ENCODE data around the gene APOL3. TPM values are rescaled to one million over a fixed set of nuclear protein-coding genes. Genes with fewer than 3 reads are reported as not detected.

APOL3 gene
- polyA plus RNA-seq, 1 donor from 2014 or later, result not detected

DNA sequence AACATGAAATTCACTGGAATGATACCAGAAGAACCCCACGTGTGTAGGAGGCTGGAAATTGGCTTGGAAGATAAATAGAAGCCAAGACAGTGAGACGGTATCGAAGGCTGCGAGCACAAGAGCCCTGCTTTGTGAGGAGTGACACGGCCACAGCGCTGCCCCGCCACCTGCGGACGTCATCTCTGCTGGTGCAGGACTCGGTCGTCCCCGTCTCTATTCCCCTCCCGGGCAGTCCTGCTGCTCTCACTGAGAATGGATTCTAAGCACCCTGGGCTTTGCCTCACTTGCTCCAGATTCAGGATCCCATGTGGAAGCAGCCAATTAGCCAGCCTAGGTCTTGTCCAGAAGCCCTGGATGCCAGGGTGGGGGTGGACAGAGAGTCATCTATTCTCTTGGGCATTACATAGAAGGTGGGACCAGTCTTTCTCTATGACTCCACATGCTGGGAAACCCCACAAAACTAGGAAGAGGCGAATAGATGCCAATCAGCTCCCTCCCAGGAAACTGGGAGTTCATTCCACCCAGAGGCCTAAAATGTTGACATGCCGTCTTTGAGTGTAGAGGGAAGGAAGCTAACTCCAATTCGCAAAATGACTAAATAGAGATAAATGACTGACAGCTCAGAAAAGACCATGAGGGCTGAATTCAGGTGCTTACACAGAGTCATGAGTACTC, 25.1 kb downstream of the APOL3 start:
- Histone ChIP-seq H4K20me1 (ENCODE audit: insufficient read depth) (no peaks in the 10 kb centered on the region), H3F3A (ENCODE audit: insufficient read depth, low read length, poor library complexity, severe bottlenecking) (no peaks in the 10 kb centered on the region), H3K9me2 (ENCODE audit: insufficient read depth, low read length) (no peaks in the 10 kb centered on the region), H3K9ac (ENCODE audit: low read length) (no peak overlapping the region), H3K4me2 (ENCODE audit: low read length) (no peak overlapping the region), H3K27ac (ENCODE audit: low read length) (no peak overlapping the region), H3K9me3 (ENCODE audit: low read length) (no peaks in the 10 kb centered on the region), H3K79me2 (replicated peaks; ENCODE audit: insufficient read depth, low read length) (no peaks in the 10 kb centered on the region), H3K36me3 (ENCODE audit: insufficient read depth, low read length) (no peaks in the 10 kb centered on the region), H3K4me3 (ENCODE audit: low read length) (no peak overlapping the region), H2AFZ (ENCODE audit: low read depth, low read length) (no peak overlapping the region), H3K27me3 (ENCODE audit: insufficient read depth, low read depth, low read length) (no peaks in the 10 kb centered on the region)
- no peak for TF ChIP-seq POLR2AphosphoS5 (IDR thresholded peaks at IDR 0.05)
- no peak for TF ChIP-seq EZH2 (IDR thresholded peaks at IDR 0.05; ENCODE audit: borderline replicate concordance, insufficient read depth, low read length, poor library complexity, severe bottlenecking)
- no peak for TF ChIP-seq TAF1 (IDR thresholded peaks at IDR 0.05; ENCODE audit: low read depth)
- no peak for TF ChIP-seq EP300 (conservative IDR thresholded peaks at IDR 0.05; ENCODE audit: poor library complexity, severe bottlenecking)
- TF ChIP-seq, protein P1, sequence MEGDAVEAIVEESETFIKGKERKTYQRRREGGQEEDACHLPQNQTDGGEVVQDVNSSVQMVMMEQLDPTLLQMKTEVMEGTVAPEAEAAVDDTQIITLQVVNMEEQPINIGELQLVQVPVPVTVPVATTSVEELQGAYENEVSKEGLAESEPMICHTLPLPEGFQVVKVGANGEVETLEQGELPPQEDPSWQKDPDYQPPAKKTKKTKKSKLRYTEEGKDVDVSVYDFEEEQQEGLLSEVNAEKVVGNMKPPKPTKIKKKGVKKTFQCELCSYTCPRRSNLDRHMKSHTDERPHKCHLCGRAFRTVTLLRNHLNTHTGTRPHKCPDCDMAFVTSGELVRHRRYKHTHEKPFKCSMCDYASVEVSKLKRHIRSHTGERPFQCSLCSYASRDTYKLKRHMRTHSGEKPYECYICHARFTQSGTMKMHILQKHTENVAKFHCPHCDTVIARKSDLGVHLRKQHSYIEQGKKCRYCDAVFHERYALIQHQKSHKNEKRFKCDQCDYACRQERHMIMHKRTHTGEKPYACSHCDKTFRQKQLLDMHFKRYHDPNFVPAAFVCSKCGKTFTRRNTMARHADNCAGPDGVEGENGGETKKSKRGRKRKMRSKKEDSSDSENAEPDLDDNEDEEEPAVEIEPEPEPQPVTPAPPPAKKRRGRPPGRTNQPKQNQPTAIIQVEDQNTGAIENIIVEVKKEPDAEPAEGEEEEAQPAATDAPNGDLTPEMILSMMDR (IDR thresholded peaks at IDR 0.05; ENCODE audit: poor library complexity, severe bottlenecking), result no peak
- TF ChIP-seq SMC3 (conservative IDR thresholded peaks at IDR 0.05; ENCODE audit: poor library complexity), result no peak
- no peak for TF ChIP-seq RAD21 (conservative IDR thresholded peaks at IDR 0.05)
- no peak for TF ChIP-seq MXI1 (conservative IDR thresholded peaks at IDR 0.05; ENCODE audit: poor library complexity, severe bottlenecking)
- TF ChIP-seq, protein P2, sequence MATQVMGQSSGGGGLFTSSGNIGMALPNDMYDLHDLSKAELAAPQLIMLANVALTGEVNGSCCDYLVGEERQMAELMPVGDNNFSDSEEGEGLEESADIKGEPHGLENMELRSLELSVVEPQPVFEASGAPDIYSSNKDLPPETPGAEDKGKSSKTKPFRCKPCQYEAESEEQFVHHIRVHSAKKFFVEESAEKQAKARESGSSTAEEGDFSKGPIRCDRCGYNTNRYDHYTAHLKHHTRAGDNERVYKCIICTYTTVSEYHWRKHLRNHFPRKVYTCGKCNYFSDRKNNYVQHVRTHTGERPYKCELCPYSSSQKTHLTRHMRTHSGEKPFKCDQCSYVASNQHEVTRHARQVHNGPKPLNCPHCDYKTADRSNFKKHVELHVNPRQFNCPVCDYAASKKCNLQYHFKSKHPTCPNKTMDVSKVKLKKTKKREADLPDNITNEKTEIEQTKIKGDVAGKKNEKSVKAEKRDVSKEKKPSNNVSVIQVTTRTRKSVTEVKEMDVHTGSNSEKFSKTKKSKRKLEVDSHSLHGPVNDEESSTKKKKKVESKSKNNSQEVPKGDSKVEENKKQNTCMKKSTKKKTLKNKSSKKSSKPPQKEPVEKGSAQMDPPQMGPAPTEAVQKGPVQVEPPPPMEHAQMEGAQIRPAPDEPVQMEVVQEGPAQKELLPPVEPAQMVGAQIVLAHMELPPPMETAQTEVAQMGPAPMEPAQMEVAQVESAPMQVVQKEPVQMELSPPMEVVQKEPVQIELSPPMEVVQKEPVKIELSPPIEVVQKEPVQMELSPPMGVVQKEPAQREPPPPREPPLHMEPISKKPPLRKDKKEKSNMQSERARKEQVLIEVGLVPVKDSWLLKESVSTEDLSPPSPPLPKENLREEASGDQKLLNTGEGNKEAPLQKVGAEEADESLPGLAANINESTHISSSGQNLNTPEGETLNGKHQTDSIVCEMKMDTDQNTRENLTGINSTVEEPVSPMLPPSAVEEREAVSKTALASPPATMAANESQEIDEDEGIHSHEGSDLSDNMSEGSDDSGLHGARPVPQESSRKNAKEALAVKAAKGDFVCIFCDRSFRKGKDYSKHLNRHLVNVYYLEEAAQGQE (IDR thresholded peaks at IDR 0.05; ENCODE audit: borderline replicate concordance), result no peak

DNA sequence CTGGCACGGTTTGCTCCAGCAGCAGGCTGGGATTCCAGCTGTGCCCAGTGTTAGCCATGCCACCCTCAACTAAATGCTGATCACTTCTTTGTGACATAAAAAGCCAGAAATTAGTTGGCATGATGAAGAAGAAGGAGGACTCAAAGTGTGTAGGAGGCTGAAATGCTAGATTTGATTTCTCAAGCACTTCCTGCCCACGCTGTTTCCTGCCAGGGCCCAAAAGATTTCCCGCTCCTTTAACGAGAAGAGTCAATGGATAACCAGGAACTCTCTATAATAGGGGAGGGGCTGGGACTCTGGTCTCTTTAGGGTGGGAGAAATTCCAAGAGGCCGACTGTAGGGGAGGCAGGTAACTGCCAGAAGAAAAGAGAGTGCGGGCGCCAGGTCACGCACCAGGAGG, 26.4 kb downstream of the APOL3 start:
- H3K4me3 ChIP-seq (ENCODE audit: low read length), result no peak overlapping the region
- H4K20me1 ChIP-seq (ENCODE audit: insufficient read depth), result no peaks in the 10 kb centered on the region
- no peaks in the 10 kb centered on the region for H3K27me3 ChIP-seq (ENCODE audit: insufficient read depth, low read depth, low read length)
- H3K9ac ChIP-seq (ENCODE audit: low read length), result no peak overlapping the region
- no peaks in the 10 kb centered on the region for H3K9me3 ChIP-seq (ENCODE audit: low read length)
- no peaks in the 10 kb centered on the region for H3K36me3 ChIP-seq (ENCODE audit: insufficient read depth, low read length)
- TF ChIP-seq EP300 (conservative IDR thresholded peaks at IDR 0.05; ENCODE audit: poor library complexity, severe bottlenecking) (no peak), TAF1 (IDR thresholded peaks at IDR 0.05; ENCODE audit: low read depth) (no peak), POLR2AphosphoS5 (IDR thresholded peaks at IDR 0.05) (no peak)
- H3K9me2 ChIP-seq (ENCODE audit: insufficient read depth, low read length), result no peaks in the 10 kb centered on the region
- no peaks in the 10 kb centered on the region for H3K79me2 ChIP-seq (replicated peaks; ENCODE audit: insufficient read depth, low read length)
- H3K4me2 ChIP-seq (ENCODE audit: low read length), result no peak overlapping the region
- no peak overlapping the region for H2AFZ ChIP-seq (ENCODE audit: low read depth, low read length)
- H3K27ac ChIP-seq (ENCODE audit: low read length), result no peak overlapping the region
- H3F3A ChIP-seq (ENCODE audit: insufficient read depth, low read length, poor library complexity, severe bottlenecking), result no peaks in the 10 kb centered on the region
